ENCODE results near the gene ATRIP.

DNA sequence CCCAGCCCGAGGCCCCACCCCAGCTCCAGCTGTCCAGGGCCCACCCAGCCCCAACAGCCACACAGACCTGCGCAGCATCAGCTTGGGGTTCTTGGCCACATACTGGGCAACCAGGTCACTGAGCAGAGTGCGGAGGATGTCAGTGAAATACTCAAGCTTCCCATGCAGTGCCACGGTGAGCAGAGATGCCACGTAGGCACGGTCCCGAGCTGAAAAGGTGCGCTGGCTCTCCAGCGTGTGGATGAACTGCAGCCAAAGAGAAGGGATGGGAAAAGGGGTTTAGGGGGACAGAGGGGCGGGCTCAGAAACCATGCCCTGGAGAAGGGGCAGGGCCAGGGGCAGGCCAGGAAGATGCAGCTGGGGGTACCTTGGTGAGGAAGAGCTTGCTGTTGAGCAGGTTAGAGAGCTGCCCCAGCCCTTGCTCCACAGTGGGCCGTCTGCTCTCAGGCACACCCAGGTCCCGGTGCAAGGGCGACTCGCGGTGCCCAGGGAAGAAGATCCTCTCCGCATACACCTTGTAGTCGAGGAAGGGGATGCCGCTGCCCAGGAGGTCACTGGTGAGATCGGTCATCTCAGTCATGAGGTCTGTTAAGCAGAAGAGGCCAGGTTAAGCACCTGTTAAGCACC lies 34.0 kb upstream of the ATRIP start:
- TF ChIP-seq, protein P1, sequence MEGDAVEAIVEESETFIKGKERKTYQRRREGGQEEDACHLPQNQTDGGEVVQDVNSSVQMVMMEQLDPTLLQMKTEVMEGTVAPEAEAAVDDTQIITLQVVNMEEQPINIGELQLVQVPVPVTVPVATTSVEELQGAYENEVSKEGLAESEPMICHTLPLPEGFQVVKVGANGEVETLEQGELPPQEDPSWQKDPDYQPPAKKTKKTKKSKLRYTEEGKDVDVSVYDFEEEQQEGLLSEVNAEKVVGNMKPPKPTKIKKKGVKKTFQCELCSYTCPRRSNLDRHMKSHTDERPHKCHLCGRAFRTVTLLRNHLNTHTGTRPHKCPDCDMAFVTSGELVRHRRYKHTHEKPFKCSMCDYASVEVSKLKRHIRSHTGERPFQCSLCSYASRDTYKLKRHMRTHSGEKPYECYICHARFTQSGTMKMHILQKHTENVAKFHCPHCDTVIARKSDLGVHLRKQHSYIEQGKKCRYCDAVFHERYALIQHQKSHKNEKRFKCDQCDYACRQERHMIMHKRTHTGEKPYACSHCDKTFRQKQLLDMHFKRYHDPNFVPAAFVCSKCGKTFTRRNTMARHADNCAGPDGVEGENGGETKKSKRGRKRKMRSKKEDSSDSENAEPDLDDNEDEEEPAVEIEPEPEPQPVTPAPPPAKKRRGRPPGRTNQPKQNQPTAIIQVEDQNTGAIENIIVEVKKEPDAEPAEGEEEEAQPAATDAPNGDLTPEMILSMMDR (IDR thresholded peaks at IDR 0.05) = no peak
- TF ChIP-seq POLR2A (IDR thresholded peaks at IDR 0.05) (no peak), EP300 (IDR thresholded peaks at IDR 0.05) (no peak)

All from sigmoid colon (tissue), 4 donors.